ENCODE measurements around the gene RBM20. TPM values are rescaled to one million over a fixed set of nuclear protein-coding genes. Genes with fewer than 3 reads are reported as not detected.
A peak's percentile ranks its signal among the peaks of the same experiment; 100 is the strongest.

The RBM20 gene
- total and polyA plus RNA-seq, 2 of the 13 experiments (the other 11 are each of a cell fraction or from before 2014, with no cell fraction given) = 0.02 to 0.22 TPM

DNA sequence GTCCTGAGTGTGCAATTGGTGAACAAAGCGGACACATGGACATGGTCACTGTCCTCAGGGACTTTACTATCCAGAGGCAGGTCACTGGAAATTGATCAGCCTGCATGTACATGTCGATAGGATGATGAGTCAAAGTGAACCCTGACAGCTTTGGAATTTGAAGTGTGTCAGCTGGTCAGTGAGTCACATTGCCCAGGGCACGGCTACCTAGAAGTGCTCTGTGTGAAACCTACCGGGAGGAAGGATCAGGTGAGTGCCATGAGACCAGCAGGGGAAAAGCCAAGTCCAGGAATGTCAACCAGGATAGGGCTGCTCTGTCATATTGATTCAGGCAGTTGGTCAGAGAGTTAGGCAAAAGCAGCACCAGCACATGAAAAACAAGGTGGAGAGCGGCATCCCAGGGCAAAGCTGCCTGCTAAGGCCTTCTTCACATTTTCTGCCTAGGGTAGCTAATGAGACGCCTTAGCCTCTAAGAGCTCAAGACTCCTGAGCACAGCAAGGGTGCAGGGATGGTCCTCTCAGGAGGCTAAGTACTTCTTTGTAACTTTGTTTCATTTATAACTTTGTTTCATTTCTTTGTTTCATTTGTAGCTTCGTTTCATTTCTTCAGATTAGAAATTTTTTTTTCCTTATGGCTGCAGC is 208.2 kb downstream of the RBM20 start (continued):
- TF ChIP-seq, protein P1, sequence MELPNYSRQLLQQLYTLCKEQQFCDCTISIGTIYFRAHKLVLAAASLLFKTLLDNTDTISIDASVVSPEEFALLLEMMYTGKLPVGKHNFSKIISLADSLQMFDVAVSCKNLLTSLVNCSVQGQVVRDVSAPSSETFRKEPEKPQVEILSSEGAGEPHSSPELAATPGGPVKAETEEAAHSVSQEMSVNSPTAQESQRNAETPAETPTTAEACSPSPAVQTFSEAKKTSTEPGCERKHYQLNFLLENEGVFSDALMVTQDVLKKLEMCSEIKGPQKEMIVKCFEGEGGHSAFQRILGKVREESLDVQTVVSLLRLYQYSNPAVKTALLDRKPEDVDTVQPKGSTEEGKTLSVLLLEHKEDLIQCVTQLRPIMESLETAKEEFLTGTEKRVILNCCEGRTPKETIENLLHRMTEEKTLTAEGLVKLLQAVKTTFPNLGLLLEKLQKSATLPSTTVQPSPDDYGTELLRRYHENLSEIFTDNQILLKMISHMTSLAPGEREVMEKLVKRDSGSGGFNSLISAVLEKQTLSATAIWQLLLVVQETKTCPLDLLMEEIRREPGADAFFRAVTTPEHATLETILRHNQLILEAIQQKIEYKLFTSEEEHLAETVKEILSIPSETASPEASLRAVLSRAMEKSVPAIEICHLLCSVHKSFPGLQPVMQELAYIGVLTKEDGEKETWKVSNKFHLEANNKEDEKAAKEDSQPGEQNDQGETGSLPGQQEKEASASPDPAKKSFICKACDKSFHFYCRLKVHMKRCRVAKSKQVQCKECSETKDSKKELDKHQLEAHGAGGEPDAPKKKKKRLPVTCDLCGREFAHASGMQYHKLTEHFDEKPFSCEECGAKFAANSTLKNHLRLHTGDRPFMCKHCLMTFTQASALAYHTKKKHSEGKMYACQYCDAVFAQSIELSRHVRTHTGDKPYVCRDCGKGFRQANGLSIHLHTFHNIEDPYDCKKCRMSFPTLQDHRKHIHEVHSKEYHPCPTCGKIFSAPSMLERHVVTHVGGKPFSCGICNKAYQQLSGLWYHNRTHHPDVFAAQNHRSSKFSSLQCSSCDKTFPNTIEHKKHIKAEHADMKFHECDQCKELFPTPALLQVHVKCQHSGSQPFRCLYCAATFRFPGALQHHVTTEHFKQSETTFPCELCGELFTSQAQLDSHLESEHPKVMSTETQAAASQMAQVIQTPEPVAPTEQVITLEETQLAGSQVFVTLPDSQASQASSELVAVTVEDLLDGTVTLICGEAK (IDR thresholded peaks at IDR 0.05) = no peak
- TF ChIP-seq, protein P1 (CRISPR knock-in tag; IDR thresholded peaks at IDR 0.05) = no peak
- TF ChIP-seq, protein P2, sequence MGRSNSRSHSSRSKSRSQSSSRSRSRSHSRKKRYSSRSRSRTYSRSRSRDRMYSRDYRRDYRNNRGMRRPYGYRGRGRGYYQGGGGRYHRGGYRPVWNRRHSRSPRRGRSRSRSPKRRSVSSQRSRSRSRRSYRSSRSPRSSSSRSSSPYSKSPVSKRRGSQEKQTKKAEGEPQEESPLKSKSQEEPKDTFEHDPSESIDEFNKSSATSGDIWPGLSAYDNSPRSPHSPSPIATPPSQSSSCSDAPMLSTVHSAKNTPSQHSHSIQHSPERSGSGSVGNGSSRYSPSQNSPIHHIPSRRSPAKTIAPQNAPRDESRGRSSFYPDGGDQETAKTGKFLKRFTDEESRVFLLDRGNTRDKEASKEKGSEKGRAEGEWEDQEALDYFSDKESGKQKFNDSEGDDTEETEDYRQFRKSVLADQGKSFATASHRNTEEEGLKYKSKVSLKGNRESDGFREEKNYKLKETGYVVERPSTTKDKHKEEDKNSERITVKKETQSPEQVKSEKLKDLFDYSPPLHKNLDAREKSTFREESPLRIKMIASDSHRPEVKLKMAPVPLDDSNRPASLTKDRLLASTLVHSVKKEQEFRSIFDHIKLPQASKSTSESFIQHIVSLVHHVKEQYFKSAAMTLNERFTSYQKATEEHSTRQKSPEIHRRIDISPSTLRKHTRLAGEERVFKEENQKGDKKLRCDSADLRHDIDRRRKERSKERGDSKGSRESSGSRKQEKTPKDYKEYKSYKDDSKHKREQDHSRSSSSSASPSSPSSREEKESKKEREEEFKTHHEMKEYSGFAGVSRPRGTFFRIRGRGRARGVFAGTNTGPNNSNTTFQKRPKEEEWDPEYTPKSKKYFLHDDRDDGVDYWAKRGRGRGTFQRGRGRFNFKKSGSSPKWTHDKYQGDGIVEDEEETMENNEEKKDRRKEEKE (IDR thresholded peaks at IDR 0.05) = no peak
- no peak for TF ChIP-seq ZBTB38 (CRISPR knock-in tag; IDR thresholded peaks at IDR 0.05)
- TF ChIP-seq ZNF841 (CRISPR knock-in tag; IDR thresholded peaks at IDR 0.05; ENCODE audit: borderline replicate concordance) = no peak
- TF ChIP-seq, protein P3, sequence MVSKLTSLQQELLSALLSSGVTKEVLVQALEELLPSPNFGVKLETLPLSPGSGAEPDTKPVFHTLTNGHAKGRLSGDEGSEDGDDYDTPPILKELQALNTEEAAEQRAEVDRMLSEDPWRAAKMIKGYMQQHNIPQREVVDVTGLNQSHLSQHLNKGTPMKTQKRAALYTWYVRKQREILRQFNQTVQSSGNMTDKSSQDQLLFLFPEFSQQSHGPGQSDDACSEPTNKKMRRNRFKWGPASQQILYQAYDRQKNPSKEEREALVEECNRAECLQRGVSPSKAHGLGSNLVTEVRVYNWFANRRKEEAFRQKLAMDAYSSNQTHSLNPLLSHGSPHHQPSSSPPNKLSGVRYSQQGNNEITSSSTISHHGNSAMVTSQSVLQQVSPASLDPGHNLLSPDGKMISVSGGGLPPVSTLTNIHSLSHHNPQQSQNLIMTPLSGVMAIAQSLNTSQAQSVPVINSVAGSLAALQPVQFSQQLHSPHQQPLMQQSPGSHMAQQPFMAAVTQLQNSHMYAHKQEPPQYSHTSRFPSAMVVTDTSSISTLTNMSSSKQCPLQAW (CRISPR knock-in tag; IDR thresholded peaks at IDR 0.05) = peak; percentile 46; the same call in 1 of the 2 replicates
- no peak for TF ChIP-seq ZBTB20 (CRISPR knock-in tag; IDR thresholded peaks at IDR 0.05; ENCODE audit: borderline replicate concordance, low read depth)
- peak; percentile 44; the same call in 1 of the 2 replicates for TF ChIP-seq GATAD2A (CRISPR knock-in tag; IDR thresholded peaks at IDR 0.05)
- peak; percentile 40; the same call in 1 of the 2 replicates for TF ChIP-seq RARA (CRISPR knock-in tag; IDR thresholded peaks at IDR 0.05)
- TF ChIP-seq ADNP (CRISPR knock-in tag; IDR thresholded peaks at IDR 0.05) = no peak
- TF ChIP-seq, protein P4, sequence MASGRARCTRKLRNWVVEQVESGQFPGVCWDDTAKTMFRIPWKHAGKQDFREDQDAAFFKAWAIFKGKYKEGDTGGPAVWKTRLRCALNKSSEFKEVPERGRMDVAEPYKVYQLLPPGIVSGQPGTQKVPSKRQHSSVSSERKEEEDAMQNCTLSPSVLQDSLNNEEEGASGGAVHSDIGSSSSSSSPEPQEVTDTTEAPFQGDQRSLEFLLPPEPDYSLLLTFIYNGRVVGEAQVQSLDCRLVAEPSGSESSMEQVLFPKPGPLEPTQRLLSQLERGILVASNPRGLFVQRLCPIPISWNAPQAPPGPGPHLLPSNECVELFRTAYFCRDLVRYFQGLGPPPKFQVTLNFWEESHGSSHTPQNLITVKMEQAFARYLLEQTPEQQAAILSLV (CRISPR knock-in tag; IDR thresholded peaks at IDR 0.05; ENCODE audit: borderline replicate concordance) = no peak
- TF ChIP-seq, protein P5, sequence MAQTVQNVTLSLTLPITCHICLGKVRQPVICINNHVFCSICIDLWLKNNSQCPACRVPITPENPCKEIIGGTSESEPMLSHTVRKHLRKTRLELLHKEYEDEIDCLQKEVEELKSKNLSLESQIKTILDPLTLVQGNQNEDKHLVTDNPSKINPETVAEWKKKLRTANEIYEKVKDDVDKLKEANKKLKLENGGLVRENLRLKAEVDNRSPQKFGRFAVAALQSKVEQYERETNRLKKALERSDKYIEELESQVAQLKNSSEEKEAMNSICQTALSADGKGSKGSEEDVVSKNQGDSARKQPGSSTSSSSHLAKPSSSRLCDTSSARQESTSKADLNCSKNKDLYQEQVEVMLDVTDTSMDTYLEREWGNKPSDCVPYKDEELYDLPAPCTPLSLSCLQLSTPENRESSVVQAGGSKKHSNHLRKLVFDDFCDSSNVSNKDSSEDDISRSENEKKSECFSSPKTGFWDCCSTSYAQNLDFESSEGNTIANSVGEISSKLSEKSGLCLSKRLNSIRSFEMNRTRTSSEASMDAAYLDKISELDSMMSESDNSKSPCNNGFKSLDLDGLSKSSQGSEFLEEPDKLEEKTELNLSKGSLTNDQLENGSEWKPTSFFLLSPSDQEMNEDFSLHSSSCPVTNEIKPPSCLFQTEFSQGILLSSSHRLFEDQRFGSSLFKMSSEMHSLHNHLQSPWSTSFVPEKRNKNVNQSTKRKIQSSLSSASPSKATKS (CRISPR knock-in tag; IDR thresholded peaks at IDR 0.05) = no peak
